ENCODE measurements around the gene OR5J2.
A peak's percentile ranks its signal among the peaks of the same experiment; 100 is the strongest.
"Not testable (repeated sequence)": the region's sequence is repeated elsewhere in the genome, so short reads cannot be mapped to it uniquely, and the experiment has no call there.

OR5J2 gene

DNA sequence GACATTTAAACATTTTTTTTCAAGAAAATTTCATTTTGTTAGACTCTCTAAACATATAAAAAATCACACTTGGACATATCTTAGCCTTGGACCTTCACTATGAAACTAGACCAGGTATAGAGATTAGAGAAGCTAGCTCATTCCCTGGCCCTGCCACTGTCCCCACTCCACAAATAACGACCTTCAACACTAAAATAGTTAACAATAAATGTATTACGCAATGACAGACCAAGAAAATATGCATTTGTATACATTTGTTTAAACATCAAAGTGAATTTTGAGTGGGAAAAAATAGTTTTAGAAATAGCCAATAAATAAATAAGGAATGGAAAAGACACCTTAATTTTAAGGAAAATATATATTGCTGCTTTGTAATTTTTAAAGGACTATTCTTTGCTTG, 20.9 kb downstream of the OR5J2 start:
- Histone ChIP-seq H3K79me2 (ENCODE audit: low read length) (no peaks in the 10 kb centered on the region), H4K20me1 (ENCODE audit: insufficient read depth, low read length) (no peaks in the 10 kb centered on the region), H3K9ac (ENCODE audit: low read length) (no peak overlapping the region), H2AFZ (ENCODE audit: low read length) (no peak overlapping the region), H3K4me2 (ENCODE audit: low read depth, low read length) (no peak overlapping the region), H3K27me3 (replicated peaks; ENCODE audit: insufficient read depth, low read length) (no peaks in the 10 kb centered on the region), H3K4me1 (ENCODE audit: low read length) (no peaks in the 10 kb centered on the region), H3K27ac (ENCODE audit: low read length) (no peak overlapping the region), H3K9me3 (replicated peaks; ENCODE audit: insufficient read depth, low read length) (no peaks in the 10 kb centered on the region), H3K4me3 (ENCODE audit: low read length) (no peak overlapping the region), H3K9me2 (replicated peaks; ENCODE audit: insufficient read depth, low read length) (no peaks in the 10 kb centered on the region), H3K36me3 (replicated peaks; ENCODE audit: insufficient read depth, low read length) (no peaks in the 10 kb centered on the region), H3F3A (ENCODE audit: insufficient read depth, low read length) (no peaks in the 10 kb centered on the region)
- TF ChIP-seq EZH2phosphoT487 (IDR thresholded peaks at IDR 0.05; ENCODE audit: low read length) = no peak
- DNase-seq = no peak

DNA sequence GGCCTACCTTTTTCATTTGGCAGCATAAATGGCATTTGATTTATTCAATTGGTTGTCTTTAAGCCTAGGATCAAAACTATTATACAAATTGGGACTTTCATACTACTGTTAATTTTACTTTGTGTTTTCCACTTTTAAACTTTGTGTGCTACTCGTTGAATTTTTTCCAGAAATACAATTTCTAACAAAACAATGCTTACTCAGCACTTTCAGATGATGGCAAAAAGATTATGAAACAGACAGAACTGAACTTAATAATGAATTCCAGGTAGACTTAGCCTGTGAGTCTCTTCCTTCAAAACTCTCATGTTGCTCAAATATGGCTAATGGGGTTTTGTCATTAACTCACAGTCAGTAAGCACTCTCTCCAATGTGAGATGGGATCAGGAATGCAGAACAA, 31.4 kb downstream of the OR5J2 start:
- TF ChIP-seq EZH2phosphoT487 (IDR thresholded peaks at IDR 0.05; ENCODE audit: low read length) = no peak
- TF ChIP-seq EZH2 (optimal IDR thresholded peaks at IDR 0.05; ENCODE audit: low read depth, low read length) = no peak
- TF ChIP-seq, protein P1, sequence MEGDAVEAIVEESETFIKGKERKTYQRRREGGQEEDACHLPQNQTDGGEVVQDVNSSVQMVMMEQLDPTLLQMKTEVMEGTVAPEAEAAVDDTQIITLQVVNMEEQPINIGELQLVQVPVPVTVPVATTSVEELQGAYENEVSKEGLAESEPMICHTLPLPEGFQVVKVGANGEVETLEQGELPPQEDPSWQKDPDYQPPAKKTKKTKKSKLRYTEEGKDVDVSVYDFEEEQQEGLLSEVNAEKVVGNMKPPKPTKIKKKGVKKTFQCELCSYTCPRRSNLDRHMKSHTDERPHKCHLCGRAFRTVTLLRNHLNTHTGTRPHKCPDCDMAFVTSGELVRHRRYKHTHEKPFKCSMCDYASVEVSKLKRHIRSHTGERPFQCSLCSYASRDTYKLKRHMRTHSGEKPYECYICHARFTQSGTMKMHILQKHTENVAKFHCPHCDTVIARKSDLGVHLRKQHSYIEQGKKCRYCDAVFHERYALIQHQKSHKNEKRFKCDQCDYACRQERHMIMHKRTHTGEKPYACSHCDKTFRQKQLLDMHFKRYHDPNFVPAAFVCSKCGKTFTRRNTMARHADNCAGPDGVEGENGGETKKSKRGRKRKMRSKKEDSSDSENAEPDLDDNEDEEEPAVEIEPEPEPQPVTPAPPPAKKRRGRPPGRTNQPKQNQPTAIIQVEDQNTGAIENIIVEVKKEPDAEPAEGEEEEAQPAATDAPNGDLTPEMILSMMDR (IDR thresholded peaks at IDR 0.05; ENCODE audit: low read length) = no peak
- no peak for DNase-seq
- Histone ChIP-seq H4K20me1 (ENCODE audit: insufficient read depth, low read length) (no peaks in the 10 kb centered on the region), H3K9me3 (replicated peaks; ENCODE audit: insufficient read depth, low read length) (no peaks in the 10 kb centered on the region), H3K36me3 (replicated peaks; ENCODE audit: insufficient read depth, low read length) (no peaks in the 10 kb centered on the region), H3K9me2 (replicated peaks; ENCODE audit: insufficient read depth, low read length) (no peaks in the 10 kb centered on the region), H3K27ac (ENCODE audit: low read length) (no peak overlapping the region), H3K4me3 (ENCODE audit: low read length) (no peak overlapping the region), H3K4me1 (ENCODE audit: low read length) (no peaks in the 10 kb centered on the region), H3F3A (ENCODE audit: insufficient read depth, low read length) (no peaks in the 10 kb centered on the region), H3K27me3 (replicated peaks; ENCODE audit: insufficient read depth, low read length) (no peaks in the 10 kb centered on the region), H2AFZ (ENCODE audit: low read length) (no peak overlapping the region), H3K4me2 (ENCODE audit: low read depth, low read length) (no peak overlapping the region), H3K9ac (ENCODE audit: low read length) (no peak overlapping the region), H3K79me2 (ENCODE audit: low read length) (no peaks in the 10 kb centered on the region)

DNA sequence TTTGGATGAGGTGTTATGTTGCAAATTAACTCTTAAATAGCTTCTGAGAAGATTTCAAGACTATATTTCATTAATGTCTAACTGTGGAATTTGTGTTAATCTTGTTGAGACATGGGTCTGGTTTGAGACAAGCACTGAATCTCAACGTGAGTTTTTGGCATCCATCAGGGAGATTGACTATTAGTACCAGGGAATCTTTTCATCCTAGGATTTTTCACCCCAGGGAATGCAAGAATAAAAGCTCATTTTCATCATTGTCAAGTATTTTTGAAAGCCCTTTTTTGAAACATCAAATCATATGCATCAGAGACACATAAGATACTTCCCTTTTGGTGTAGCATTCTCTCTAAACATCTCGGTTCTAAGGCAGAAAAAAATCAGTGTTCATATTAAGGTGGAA, 38.1 kb downstream of the OR5J2 start:
- no peaks in the 10 kb centered on the region for H3K9me3 ChIP-seq (replicated peaks; ENCODE audit: insufficient read depth, low read length)
- DNase-seq = no peak
- no peak overlapping the region for H3K4me2 ChIP-seq (ENCODE audit: low read depth, low read length)
- no peak overlapping the region for H3K9ac ChIP-seq (ENCODE audit: low read length)
- no peaks in the 10 kb centered on the region for H3K79me2 ChIP-seq (ENCODE audit: low read length)
- no peak overlapping the region for H3K27ac ChIP-seq (ENCODE audit: low read length)
- H4K20me1 ChIP-seq (ENCODE audit: insufficient read depth, low read length) = no peaks in the 10 kb centered on the region
- TF ChIP-seq, protein P1 (IDR thresholded peaks at IDR 0.05; ENCODE audit: low read length) = no peak
- no peak for TF ChIP-seq EZH2 (optimal IDR thresholded peaks at IDR 0.05; ENCODE audit: low read depth, low read length)
- TF ChIP-seq EZH2phosphoT487 (IDR thresholded peaks at IDR 0.05; ENCODE audit: low read length) = no peak
- no peak overlapping the region for H3K4me3 ChIP-seq (ENCODE audit: low read length)
- no peak overlapping the region for H2AFZ ChIP-seq (ENCODE audit: low read length)
- no peaks in the 10 kb centered on the region for H3K9me2 ChIP-seq (replicated peaks; ENCODE audit: insufficient read depth, low read length)
- H3K4me1 ChIP-seq (ENCODE audit: low read length) = no peaks in the 10 kb centered on the region
- no peaks in the 10 kb centered on the region for H3F3A ChIP-seq (ENCODE audit: insufficient read depth, low read length)
- H3K36me3 ChIP-seq (replicated peaks; ENCODE audit: insufficient read depth, low read length) = no peaks in the 10 kb centered on the region
- H3K27me3 ChIP-seq (replicated peaks; ENCODE audit: insufficient read depth, low read length) = no peaks in the 10 kb centered on the region

DNA sequence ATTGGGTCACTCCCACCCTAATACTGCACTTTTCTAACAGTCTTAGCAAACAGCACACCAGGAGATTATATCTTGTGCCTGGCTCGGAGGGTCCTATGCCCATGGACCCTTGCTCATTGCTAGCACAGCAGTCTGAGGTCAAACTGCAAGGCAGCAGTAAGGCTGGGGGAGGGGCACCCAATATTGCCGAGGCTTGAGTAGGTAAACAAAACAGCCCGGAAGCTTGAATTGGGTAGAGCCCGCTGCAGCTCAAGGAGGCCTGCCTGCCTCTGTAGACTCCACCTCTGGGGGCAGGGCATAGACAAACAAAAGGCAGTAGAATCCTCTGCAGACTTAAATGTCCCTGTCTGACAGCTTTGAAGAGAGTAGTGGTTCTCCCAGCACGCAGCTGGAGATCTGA, 43.3 kb downstream of the OR5J2 start:
- DNase-seq = peak; percentile 21
- not testable (repeated sequence) for H3K36me3 ChIP-seq (replicated peaks; ENCODE audit: insufficient read depth, low read length); H3K4me3 ChIP-seq (ENCODE audit: low read length); H3F3A ChIP-seq (ENCODE audit: insufficient read depth, low read length); H2AFZ ChIP-seq (ENCODE audit: low read length); H3K27me3 ChIP-seq (replicated peaks; ENCODE audit: insufficient read depth, low read length); H3K9ac ChIP-seq (ENCODE audit: low read length); H4K20me1 ChIP-seq (ENCODE audit: insufficient read depth, low read length); H3K9me3 ChIP-seq (replicated peaks; ENCODE audit: insufficient read depth, low read length); H3K4me1 ChIP-seq (ENCODE audit: low read length); H3K4me2 ChIP-seq (ENCODE audit: low read depth, low read length); H3K27ac ChIP-seq (ENCODE audit: low read length); H3K9me2 ChIP-seq (replicated peaks; ENCODE audit: insufficient read depth, low read length); H3K79me2 ChIP-seq (ENCODE audit: low read length)

Data from MM.1S (cell line).